Activated CD4-positive, alpha-beta T cell treated with anti-CD3 and anti-CD28 coated beads, Interleukin-2, amount 50 U/mL, for 1 hour (primary cell): ENCODE data around the gene ADD2.
"Not testable (repeated sequence)": the region's sequence is repeated elsewhere in the genome, so short reads cannot be mapped to it uniquely, and the experiment has no call there.

ENCODE experiments used
- DNase-seq: peaks from one replicate; pipeline ENCODE4 v3.0.0-alpha.2; 2020

The ADD2 gene

GRCh38 chr2:70630761-70631160 is 137.2 kb downstream of the ADD2 start:
- no peak for DNase-seq

- no peak for DNase-seq
Measured at GRCh38 chr2:70627211-70627898, 140.6 kb downstream of the ADD2 start.

- DNase-seq: no peak
Measured at GRCh38 chr2:70626254-70626990, 141.6 kb downstream of the ADD2 start.

- not testable (repeated sequence) for DNase-seq
Measured at GRCh38 chr2:70621536-70621935, 146.5 kb downstream of the ADD2 start.

GRCh38 chr2:70620020-70620419 is 148.0 kb downstream of the ADD2 start:
- DNase-seq: no peak

GRCh38 chr2:70619167-70619566 is 148.8 kb downstream of the ADD2 start:
- no peak for DNase-seq

GRCh38 chr2:70616168-70616694 is 151.8 kb downstream of the ADD2 start:
- no peak for DNase-seq

- DNase-seq: no peak
Measured at GRCh38 chr2:70615222-70615621, 152.8 kb downstream of the ADD2 start.

GRCh38 chr2:70613521-70613920 is 154.5 kb downstream of the ADD2 start:
- no peak for DNase-seq

GRCh38 chr2:70612574-70612973 is 155.4 kb downstream of the ADD2 start:
- no peak for DNase-seq

GRCh38 chr2:70608373-70608772 is 159.6 kb downstream of the ADD2 start:
- DNase-seq: no peak

- no peak for DNase-seq
Measured at GRCh38 chr2:70607121-70607561, 160.9 kb downstream of the ADD2 start.
